RWPE1 (cell line): ENCODE data around the gene PEX19.

Experiments used
- CTCF ChIA-PET: fragments of 350-600 bp; sonication (Branson Sonifier 250); formaldehyde crosslinking; extraction: SDS; loops from one replicate; lab custom pipeline; 2021; lab: Yijun Ruan, JAX
- POLR2A ChIA-PET: fragments of 400-600 bp; formaldehyde crosslinking; extraction: SDS; loops from one replicate; lab custom pipeline; 2020; ENCODE audit warnings: antibody characterized with exemption; ENCODE audit not compliant: low non-redundant PET; lab: Yijun Ruan, JAX
- DNase-seq: peaks from one replicate; pipeline ENCODE4 v3.0.0; 2012; ENCODE audit warnings: low spot score
- H3K27ac ChIP-seq: fragments of 450-650 bp; 2 replicates; pipeline ENCODE4 v1.5.1; 2017
- CTCF ChIP-seq: fragments of 450-650 bp; conservative IDR thresholded peaks from 2 replicates; pipeline ENCODE4 v1.5.1; 2017; ENCODE audit warnings: low read depth, mild to moderate bottlenecking

The PEX19 gene

GRCh38 chr1:160322831-160323230 lies 37.9 kb upstream of the PEX19 start:
- ChIA-PET POLR2A (interaction anchor here (0.7 kb wide), 1 partner anchor 747 kb away, joined by 3 read pairs; no protein-coding TSS in a partner anchor), CTCF (no interaction called here)
- no peak for DNase-seq
- no peak for TF ChIP-seq CTCF
- H3K27ac ChIP-seq = no peak overlapping the region

GRCh38 chr1:160315359-160315758 lies 30.4 kb upstream of the PEX19 start:
- POLR2A ChIA-PET = no interaction called here
- CTCF ChIA-PET = no interaction called here
- TF ChIP-seq CTCF = no peak
- no peak overlapping the region for H3K27ac ChIP-seq
- DNase-seq = no peak

DNA sequence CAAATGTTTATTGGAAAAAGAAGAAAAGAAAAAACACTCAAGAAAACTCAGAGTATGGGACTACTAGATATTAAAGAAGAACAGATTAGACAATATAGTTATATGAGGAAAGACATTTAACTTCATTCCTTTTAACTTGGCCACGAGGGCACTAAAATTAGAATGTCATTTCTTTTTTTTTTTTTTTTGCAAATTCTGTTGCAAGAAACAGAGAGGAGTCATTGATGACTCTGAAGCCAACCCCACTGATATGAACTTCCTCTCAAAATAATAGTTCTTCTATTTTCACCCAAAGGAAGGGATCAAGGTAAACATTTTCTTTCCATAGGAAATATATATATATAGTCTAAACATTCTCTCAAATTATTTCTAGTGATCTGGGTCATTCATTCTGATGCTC lies 24.6 kb upstream of the PEX19 start:
- no peak for TF ChIP-seq CTCF
- ChIA-PET POLR2A (no interaction called here), CTCF (no interaction called here)
- DNase-seq = no peak
- no peak overlapping the region for H3K27ac ChIP-seq

DNA sequence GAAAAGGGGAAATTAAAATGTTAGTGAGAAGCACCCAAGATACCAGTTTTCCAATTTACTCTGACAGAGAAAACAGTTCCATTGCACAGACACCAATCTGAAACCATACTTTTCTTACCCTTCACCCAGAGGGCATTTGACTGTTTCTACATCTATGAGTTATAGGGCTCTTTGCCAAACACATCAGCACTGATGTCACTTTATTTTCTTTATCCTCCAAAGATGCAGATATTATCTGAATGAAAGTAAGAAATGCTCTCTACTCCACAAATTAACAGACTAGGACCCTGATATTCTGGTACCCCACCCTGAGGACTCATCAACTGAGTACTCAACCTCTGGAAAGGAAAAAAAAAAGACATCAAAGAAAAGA lies 24.2 kb upstream of the PEX19 start:
- CTCF ChIA-PET = interaction anchor here (0.6 kb wide), 2 partner anchors 17 to 64 kb away, joined by 3 to 9 read pairs; no protein-coding TSS in a partner anchor
- DNase-seq = no peak
- POLR2A ChIA-PET = no interaction called here
- no peak overlapping the region for H3K27ac ChIP-seq
- no peak for TF ChIP-seq CTCF

DNA sequence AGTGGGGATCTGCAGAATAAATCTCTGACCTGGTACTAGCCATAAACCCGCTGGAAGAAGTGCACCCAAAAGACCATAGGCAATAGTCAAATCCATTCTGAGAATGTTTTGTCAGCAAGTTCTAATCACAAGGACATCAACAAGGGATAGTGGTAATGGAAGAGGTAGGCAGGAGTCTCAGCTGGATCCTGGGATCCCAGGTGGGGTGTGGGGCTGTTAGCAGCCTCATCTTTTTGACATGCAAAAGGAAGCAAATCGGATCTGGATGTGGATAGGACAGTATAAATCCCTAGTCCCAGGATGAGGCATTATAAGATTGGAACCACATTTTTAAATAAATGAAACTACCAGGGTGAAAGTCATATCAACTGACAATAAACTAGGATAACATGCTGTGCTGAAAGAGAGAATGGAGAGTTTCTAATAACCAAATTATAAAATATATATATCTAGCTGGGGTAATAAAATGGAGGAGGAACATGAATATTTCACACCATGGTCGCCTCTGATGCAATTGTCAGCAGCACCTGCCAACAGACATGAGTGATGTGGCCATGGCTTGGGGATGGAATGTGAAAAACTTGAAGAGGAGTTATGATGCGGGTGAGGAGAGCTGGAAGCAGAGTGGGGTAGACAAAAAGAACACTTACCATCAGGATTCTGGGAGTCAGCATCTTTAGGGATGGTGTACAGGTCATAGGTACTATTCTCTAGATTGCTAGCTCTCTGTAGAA lies 23.7 kb upstream of the PEX19 start:
- no peak for DNase-seq
- ChIA-PET POLR2A (no interaction called here), CTCF (interaction anchor here (0.6 kb wide), 2 partner anchors 17 to 65 kb away, joined by 3 to 9 read pairs; no protein-coding TSS in a partner anchor)
- TF ChIP-seq CTCF = no peak
- H3K27ac ChIP-seq = no peak overlapping the region

- ChIA-PET POLR2A (no interaction called here), CTCF (interaction anchor here (0.8 kb wide), 1 partner anchor 16 kb away, joined by 4 read pairs; no protein-coding TSS in a partner anchor)
- DNase-seq = no peak
- TF ChIP-seq CTCF = no peak
- no peak overlapping the region for H3K27ac ChIP-seq
Observed at GRCh38 chr1:160307118-160307791, 22.3 kb upstream of the PEX19 start.
